HK-2 (cell line): ENCODE measurements around the gene MT1G.

Source experiments
- DNase-seq: peaks from one replicate; pipeline ENCODE4 v3.0.0-alpha.2; 2018; ENCODE audit not compliant: unreplicated experiment

The MT1G gene

DNA sequence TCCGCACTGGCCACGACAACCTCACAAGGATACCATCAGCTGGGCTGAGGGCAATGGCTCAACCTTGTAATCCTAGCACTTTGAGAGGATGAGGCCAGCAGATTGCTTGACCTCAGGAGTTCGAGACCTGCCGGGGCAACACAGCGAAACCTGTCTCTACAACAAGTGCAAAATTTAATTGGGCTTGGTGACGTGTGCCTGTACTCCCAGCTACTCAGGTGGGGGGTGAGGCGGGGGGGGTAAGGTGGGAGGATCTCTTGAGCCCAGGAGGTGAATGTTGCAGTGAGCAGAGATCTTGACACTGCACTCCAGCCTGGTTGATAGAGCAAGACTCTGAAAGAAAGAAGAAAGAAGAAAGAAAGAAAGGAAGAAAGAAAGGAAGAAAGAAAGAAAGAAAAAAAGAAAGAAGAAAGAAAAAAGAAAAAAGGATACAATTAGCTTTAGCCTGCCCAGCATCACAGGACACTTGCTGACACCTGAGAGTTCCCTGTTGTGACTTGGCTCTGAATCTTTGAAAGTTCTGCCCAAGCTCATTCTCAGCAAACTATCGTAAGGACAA lies 47.4 kb downstream of the MT1G start:
- DNase-seq = no peak

DNA sequence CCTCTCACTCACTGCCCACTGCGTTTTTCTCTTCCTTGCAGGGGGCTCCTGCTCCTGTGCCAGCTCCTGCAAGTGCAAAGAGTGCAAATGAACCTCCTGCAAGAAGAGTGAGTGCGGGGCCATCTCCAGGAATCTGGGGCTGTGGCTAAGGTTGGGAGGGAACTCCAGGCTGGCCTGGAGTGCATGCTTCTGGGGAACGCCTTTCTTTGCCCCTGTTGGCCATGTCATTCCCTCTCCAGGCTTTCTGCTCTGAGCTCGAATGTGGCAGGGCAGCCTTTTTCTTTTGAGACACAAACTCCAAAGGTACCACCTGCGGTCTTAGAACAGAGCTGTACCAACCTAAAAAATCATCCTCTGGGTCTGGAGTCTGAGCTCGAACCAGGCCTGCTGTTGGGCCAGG lies 49.7 kb downstream of the MT1G start:
- DNase-seq = no peak

DNA sequence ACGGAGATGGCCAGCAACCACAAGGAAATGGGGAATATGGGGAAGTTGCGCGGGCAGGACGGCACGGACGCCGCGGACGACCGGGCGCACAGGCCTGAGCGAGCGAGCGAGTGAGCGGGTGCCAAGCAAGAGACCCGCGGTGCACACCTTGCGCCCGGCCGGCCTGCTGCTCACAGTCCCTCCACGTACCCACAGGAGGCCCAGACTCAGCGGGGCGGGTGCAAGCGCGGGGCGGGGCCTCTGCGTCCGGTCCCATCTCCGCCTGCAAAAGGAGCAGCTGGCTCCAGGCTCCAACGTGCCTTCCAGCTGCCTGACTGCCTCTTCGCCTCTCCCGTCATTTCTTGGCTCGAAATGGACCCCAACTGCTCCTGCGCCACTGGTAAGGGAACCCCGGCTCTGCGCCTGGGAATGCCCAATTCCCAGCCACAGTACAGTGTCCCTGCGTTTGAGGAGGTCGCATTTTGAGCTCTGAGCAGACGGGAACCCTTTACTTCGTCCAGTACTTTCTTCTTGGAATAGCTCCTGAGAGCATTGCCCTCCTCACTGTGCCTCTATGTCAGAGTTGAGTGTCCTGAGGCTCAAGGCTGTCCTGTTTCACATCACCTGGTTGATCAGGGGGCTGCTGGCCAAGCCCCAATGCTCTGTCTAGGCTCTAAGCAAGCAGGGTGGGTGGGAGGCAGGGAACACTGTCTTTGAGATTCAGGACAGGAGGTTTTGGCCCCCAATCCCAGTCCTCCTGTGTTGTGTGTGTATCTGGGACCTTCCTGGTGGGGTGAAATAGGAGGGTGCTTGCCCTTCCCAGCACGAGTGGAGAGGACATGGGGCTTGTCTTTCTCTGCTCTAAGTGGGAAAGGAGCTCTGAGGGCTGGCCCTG lies 50.4 kb downstream of the MT1G start:
- DNase-seq = no peak
